Effector CD8-positive, alpha-beta T cell (primary cell): Measurements from ENCODE around the gene NPAS3.

ENCODE experiments used
- DNase-seq: peaks from one replicate; lab custom pipeline; 2025; lab: John Stamatoyannopoulos, UW

NPAS3 gene

DNA sequence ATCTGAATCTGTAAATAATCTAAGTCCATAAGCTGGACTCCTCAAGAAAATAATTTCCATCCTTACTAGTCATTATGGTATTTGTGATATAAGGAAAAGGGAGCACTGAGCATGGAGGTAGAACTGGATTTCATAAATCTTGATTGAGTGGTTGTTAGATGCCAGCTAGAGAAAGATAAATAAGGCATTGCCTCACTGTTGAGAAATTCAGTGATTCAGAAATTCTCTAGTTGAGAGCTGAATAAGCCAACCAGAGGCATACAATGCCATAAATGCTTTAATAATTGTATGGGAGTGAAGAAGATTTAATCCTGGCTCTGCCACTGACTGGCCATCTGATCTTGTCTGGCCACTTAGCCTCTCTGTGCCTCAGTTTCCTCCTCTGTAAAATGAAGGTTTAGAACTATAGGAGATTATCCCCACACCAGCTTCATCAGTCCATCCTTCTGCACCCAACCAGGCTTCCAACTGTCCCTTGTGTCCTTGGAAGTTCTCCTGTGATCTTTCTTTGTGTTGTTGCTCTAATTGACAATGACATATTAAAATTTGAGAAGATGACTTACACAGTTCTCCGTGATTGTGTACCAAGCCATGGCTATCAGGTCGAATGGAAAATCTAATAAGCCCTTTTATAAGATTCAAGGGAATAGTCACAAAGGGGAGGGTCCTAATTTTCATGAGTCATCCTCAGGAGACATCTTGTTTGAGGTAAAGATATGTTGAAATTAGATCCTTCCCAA is 617.9 kb downstream of the NPAS3 start:
- DNase-seq = no peak

DNA sequence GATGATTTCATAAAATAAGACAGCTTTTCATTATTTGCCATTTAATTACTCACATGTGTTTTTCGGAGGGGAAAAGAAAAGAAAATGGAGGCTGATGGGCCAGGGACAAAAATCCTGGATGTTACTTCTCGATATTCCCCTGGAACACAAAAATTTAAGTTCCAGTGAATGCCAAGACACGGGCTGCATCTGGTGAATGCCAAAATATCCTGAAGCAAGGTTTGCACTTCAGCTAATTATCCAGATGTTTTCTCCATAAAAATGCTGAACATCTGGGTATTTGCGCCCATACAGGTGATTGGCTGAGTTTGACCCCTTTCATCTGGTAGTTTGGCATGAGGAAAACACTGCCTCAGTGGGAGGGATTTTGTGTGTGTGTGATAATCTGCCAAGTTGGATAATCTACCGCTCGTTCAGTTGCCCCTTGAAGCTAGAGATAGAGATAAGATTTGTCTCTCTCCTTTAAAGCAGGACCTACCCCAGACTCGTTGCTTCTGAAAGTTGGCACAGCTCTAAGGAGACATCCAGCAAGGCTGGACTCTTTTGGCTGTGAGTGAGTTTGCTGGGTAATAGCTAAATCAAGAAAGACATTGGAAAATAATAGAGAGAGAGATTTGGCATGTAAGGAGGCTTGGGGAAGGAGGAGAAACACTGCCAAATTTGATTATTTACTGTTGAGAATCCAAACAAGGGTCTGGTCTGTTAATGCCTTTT is 622.2 kb downstream of the NPAS3 start:
- DNase-seq = no peak

DNA sequence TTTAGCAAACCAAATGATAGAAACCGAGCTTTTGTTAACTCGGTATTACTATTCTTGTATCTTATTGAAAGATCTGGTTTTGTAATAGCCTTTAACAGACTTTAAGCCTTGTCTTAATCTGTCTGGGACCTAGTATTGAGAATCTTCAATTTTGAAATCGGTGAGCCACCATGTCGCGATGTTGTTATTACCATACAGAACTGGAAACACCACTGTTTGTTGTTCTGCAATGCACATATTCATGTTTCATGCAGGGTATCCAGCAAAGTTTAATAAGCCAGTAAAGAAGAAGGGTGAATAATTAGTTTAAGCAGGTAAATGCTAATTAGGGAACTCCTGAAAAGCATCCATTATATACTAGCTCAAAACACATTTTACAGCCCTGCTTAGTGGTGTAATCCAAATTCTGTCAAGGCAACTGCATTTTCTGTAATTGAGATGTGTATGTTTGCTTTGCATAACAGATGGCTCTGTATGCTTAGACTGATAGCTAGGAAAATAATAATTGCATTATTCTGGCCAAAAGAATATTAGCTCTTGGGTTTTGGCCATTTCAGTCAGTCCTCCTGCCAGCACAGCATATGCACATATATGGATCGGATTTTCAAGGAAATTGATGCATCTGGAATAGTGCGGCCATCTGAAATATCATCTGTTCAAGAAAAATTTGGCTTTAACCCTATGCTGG is 623.0 kb downstream of the NPAS3 start:
- no peak for DNase-seq

DNA sequence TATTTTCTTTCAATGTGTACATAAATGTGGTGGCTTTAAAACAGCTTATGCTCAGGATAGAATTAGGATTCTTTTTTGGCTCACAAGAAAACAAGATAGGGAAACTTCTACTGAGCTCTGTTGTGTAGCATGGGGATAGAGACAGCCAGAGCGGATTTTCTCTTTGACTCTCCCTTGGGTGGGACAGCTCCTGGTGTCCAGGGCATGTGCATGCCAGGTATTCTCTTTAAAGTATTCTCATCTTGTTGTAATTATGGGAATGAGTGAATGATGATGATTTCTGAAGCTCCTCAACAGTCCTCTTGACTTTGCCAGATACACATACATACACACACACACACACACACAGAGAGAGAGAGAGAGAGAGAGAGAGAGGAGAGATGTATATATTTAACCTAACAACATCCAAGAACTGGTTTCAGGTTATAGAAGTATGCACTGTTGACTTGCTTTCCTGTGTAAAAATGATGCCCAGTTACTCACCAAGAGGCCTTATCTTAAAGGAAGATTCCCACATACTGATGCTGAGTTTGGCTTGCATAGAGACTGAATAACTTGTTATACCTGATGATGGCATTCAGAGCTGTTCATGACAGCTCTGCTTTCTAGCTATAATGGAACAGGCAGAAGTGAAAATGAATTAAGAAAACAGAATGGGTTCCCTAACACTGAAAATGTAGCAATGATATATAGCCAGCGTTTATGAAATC is 624.7 kb downstream of the NPAS3 start:
- DNase-seq = no peak

DNA sequence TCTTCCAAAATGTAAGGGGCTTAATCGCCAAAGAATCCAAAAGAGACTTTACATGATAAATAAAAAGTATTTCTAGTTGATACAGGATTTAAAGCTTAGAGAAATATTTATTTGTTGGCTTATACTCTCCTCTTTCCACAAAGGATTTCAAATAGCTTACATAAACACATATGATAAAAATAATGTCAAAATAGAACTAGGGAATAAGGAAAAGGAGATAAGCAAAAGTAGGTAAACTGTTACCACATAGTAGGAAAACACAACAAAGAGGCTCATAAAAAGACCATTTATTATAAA is 625.2 kb downstream of the NPAS3 start:
- no peak for DNase-seq

DNA sequence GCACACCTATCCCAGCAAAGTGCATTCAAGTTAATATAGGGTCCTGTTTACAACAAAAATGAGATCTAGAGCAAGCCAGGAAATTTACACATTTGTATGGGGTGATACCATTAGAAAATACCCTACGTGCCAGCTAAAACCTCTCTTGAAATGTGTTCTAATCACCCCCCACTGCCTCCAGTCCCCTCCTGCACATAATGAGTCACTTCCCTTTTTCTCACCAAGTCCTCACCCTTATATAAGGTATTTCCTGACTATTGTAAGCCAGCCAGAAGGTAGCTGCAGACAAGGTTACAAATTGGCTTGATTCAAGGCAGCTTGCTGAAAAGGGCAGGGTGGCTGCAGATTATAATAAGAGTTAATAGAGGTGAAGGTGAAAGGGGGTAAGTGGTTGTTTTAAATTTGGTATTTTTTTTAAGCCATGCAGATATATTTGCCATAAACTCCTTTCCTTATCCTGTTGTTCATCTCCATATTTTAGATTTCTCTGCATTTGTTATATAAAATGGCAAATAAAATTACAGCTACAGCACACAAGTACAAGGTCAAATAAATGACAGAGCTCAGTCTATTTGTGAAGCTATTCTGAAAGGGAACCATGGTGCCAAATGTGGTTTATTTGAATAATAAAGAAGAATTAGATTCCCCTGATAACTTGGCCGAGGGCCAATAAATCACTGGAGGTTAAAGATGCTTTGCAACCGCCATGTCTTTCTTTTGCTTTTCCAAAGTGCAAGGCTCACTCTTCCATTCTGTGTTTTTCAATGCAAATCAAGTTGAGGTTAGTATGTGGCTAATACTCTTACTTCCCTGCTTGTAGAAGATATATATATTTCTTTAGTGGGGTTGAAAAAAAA is 626.3 kb downstream of the NPAS3 start:
- no peak for DNase-seq

DNA sequence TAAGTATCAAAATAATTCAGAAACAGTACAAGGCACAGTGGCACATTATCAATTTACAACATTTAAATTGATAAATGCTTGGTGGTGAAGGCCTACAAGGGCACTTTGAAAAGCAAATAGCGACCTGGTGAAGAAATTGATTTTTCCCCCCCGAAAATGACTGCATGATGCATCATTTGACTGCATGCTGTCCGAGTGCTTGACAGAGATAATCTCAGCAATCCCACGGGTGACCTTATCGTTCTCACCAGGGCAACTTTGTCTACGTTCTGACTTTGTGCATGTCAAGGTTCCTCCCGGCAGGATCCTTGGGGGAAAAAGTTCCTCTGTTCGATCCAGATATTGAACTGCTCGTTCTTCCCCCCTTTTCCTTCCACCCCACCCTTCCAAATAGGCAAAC is 627.4 kb downstream of the NPAS3 start:
- no peak for DNase-seq

DNA sequence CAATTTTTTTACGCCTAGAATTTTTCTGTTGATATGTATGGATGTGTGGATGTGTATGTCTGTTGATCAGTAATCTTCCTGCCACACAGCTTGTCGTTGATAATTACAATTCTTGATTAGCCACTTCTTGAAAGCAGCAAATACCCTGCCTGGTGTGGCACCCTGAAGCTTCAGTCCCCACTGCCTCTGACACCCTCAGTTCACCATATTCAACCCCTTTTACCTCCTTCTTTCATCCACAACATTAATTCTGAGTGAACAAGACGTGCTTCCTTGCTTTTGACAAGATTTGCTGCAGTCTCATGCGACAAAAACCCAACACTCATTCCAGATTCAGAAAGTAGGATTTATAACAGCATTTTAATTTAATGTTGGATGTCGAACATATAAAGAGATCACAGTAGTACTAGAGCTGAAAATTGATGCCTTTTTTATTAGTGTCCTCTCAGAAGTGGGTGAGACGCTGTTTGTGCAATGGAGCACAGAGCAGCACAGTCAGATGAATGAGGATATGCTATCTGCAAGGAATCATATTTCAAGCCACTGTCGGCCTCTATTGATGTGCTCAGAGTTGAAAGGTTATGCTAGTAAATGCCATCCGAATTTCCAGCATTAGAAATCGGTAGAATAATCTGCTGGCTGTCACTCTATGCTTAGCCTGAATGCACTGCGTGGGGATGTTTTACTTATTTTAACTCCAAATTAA is 628.5 kb downstream of the NPAS3 start:
- DNase-seq = no peak

DNA sequence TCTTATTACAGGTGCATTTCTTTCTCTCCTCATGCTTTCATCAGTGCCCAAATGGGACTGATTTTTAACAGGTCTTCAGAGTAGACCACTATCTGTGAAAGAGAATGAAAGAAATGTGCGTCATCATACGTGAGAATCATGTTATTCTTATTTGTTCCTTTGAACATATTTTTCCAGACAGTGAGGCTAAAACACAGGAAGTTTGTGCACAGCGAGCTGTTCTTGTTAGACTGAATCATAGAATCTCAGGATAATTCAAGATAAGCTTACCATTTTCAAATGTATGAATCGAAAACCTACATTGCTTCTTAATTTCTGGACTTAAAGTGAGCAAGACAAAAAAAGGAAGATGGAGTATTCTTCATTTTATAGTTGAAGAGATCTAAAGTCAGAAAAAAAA is 629.1 kb downstream of the NPAS3 start:
- DNase-seq = no peak

DNA sequence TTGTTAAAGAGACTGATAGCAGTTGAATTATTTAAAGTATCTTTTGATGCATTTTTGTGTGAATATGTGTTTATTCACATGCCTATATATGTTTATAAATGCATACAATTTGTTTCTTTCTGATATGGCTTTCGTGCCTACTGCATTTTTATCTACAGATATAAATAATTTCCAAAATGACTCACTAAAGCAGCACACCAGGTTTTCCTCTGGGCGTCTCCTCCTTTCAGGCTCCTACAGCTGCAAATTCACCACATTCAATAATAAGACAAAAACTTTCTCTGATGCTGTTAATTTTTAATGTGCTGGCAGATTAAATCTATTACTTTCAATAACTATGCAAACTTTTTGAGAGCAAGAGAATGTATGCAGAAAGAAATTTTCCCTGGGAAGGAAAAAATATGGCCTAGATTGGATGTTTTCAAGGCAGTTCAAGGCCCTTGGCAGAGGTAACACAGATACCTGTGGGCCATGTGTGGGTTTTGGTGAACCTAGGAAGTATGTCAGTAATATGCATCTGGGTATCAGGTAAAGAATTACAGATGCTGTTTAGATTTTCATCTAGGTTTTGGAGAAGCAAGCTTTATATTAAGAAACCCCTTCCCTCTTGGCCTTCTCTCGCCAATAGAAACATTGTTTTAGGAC is 630.4 kb downstream of the NPAS3 start:
- DNase-seq = no peak

DNA sequence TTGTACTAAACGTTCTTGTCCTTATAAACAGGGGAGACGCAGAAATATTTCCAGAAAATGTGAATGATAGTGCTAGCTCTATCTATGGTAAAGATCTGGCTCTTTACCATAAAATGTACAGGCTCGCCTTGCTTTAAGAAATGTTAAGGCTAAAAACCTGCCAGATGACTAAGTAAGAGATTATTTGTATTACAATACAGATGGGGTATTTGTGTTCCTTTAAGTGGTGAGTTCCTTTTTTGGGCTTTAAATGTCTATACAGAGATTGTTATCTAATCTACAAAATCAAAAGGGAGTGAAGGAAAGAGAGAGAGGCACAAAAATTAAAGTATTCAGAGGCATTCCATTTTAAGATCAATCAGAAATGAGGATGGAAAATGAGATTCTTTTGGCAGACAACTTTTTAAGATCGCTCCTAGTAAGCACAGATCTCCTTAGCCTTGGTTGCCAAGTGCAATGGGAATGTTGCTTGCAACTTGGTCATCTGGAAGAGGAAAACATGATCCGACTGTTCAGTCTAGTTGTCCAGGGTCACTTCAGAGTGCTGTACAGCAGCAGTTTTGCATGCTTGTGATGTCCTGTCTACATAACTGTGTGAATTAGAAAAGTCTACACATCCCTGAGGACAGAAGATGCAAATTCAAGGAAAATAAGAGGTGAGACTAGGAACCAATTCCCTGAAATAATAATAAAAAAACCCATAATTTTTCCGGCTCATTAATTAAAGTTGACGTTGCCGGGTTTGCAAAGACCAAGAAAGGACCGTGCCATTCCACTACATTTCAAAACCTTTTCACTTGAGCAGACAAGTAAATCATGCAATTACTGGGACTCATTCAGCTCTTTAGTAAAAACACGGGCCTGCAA is 631.4 kb downstream of the NPAS3 start:
- no peak for DNase-seq

DNA sequence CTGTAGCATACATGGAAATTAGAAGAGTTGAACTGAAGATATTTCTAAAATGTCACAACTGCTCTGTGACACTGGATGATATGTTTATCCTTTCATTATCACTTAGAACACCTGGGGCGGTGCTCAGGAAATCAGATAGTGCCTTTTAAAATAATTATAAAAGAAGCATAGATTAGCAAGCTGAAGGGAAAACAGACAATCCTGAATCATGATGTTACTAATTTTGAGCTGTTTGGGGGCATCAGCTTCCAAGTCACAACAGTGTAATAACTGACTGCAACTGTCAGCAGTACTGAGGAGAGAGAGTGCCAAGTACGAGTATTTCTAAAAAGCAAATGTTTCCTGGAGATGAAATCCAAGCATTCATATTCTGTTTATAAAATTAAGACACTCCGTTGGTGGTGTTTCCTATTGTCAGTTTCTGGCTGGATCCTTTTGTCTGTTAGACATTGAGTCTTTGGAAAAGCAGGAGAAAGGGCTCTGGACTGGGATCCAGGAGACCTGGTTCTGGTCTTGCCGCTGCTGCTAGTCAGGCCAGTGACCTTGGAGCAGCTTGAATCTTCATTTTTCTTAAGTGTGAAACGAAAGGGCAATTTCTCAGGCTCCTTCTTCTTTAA is 632.1 kb downstream of the NPAS3 start:
- DNase-seq = no peak

DNA sequence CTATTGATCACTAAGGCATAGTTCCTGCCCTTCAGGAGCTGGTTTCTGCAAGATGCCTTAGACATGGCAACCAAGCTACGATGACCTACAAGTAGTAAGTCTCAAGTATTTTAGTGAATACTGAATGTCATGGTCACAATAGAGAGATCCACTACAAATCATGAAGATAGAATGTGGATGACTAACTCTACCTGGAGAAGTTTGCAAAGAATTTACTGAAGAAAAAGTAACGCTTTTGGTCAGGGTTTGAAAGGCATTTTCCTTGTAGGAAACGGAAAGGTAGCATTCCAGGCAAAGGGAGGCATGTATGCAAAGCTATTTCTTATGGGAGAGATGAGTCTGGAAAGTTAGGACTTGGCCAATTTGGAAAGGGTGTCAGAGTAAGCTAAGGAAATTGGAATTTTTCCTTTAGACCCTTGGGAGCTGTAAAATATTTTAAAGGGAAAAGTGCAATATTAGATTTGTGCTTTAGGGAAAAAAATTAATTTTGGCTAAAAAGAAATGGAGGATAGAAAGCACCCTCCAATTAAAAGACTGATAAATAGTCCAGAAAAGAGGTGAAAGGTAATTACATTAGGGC is 634.7 kb downstream of the NPAS3 start:
- no peak for DNase-seq

DNA sequence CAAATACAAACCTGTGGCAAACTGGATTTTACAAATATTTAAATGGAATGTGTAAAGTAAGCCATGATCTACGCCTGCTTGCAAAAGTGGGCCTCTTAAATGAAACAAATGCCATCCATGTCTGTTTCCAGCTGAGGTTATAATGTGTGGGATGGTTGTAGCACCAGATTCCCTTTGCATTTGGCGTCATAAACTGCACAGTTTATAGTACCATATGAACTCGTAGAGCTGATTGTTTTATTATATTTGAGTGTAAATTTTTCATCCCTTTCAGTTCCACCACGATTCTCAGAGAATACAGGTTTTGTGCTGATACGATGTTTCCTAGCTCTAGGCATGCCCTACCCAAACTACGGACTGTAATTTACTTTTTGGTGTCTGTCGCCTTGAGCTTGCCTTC is 637.3 kb downstream of the NPAS3 start:
- DNase-seq = no peak

DNA sequence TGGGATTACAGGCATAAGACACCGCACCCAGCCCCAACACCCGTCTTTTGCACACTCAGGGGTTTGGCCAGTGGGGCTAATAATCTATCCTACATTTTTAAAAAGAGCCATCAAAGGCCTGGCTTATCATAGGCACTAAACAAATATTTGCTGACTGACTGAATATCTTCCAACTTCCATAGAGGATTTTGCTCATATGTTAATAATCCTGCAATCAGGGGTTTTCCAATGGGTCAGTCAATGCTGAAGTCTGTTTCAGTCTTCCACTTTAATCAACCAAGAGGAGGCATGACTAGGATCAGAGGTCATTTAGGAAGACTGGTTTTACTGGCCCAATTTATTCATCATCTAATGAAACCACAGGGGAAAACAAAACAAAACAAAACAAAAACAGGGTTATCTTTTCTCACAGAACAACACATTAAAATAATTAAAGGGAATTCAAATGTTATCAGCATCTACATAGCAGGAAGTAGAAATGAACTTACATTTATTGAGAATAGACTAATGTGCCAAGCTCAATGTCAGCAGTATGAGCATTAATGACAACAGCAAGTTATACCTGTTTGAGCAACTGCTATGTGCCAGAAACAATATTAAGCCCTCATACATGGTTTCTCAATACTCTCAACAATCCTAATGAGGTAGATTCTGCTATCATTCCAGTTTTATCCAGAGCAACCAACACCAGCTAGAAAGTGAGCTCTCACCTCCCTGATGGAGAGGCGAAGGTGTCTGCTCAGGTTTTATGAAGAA is 640.0 kb downstream of the NPAS3 start:
- no peak for DNase-seq

DNA sequence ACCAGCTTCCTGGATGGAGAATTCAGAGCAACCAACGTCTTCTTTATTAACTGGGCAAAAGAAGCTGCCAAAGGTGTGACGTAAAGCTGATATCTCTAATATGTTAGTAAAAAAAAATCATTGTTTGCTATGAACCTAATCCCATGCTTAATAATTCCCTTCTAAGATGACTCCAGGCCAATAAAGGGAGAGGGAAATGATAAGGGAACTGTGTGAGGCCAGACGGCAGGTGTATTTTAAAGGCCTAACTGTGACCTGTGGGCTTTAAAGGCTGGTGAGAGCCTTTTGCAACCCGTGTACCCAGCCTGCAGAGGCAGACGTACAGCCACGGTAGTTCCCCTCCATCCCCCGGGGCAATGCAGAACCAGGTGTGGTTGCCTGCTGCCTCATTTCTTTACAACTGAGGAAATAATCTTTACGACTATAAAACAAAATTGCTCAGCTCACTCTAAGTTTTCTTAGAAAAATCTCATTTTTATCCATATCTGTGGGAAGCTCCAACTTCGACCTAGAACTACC is 641.6 kb downstream of the NPAS3 start:
- no peak for DNase-seq

DNA sequence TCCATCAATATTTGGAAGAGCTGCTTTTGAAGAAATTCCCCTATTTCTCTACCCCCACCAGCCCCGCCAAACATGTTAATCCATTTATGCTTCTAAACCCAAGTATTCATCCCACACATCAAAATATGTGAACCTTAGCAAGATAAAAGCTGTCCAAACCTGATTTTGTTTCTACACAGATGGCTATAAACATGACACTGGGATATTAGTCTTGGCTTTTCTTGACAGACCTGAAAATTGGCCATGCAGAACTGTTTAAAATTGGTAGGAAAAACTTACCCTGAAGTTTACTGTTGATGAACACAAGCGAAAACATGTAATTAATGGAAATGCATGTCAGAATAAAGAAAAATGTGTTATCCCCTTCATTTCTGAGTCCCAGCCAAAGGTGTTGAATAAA is 642.2 kb downstream of the NPAS3 start:
- no peak for DNase-seq

DNA sequence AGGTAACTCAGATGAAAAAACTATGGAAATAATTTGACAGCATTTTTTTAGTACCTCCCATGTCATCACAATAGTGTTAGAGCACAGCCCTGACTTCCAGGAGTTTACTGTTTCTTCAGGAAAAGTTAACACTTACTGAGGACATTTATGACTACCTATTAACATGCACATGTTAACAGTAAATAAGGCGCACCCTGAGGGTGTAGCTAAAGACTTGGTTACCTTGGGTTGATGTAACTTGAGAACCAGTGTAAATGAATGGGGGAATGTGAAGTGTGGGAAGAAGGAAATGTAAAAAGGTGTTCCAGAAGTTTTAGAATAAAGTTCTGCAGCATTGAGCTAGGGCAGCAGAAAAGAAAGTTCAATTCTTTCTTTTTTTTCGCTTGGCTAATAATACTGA is 646.0 kb downstream of the NPAS3 start:
- DNase-seq = no peak
